Peyer's patch (tissue), 4 donors: ENCODE measurements around the gene CTNNBL1. TPM values are rescaled to one million over a fixed set of nuclear protein-coding genes. Genes with fewer than 3 reads are reported as not detected.
"Not testable (repeated sequence)": the region's sequence is repeated elsewhere in the genome, so short reads cannot be mapped to it uniquely, and the experiment has no call there.

Experiments
- DNase-seq, 3 donors: peaks; one replicate each; pipeline ENCODE4 v3.0.0-alpha.2; 2017 to 2019
- H3K27ac ChIP-seq, 4 donors: fragments of 200-600 bp; sonication (generic); one replicate each; pipeline ENCODE4 v1.5.1; 2016 to 2019
- H3K27me3 ChIP-seq, 2 donors: fragments of 200-600 bp; sonication (generic); one replicate each; pipeline ENCODE4 v1.5.1; 2019
- H3K36me3 ChIP-seq, 3 donors: fragments of 200-600 bp; sonication (generic); one replicate each; pipeline ENCODE4 v1.5.1; 2016 to 2019
- H3K4me1 ChIP-seq, 4 donors: fragments of 200-600 bp; sonication (generic); one replicate each; pipeline ENCODE4 v1.5.1; 2016 to 2019
- H3K4me3 ChIP-seq, 4 donors: fragments of 200-600 bp; sonication (generic); 1 replicate in 3 of 4; 2 replicates in 1 of 4; pipeline ENCODE4 v1.5.1; 2016 to 2019; ENCODE audit warnings: mild to moderate bottlenecking in 1 of 4
- H3K9me3 ChIP-seq, 4 donors: fragments of 200-600 bp; sonication (generic); one replicate each; pipeline ENCODE4 v1.5.1; 2016 to 2019; ENCODE audit warnings: mild to moderate bottlenecking in 1 of 4
- POLR2A ChIP-seq, 2 donors: fragments of 450-650 bp; IDR thresholded peaks; one replicate each; pipeline ENCODE4 v1.5.1; 2017; ENCODE audit warnings: antibody characterized with exemption in 2 of 2, mild to moderate bottlenecking in 2 of 2, moderate library complexity in 2 of 2
- total RNA-seq, 4 donors: library from RNA; depleted of rRNA; stranded (reverse); fragments of >200 nt; gene quantifications; one replicate each; pipeline ENCODE4 v1.1.0, GENCODE V29; 2016
- TF ChIP-seq, protein P1 (sequence below), 6 experiments: fragments of 450-650 bp in 4 of 6; fragments of 200-600 bp in 2 of 6; sonication (generic) in 1 of 6; IDR thresholded peaks; one replicate each; pipeline ENCODE4 v1.5.1; 2017 to 2019; ENCODE audit warnings: antibody characterized with exemption in 6 of 6, mild to moderate bottlenecking in 3 of 6, moderate library complexity in 1 of 6

Gene CTNNBL1
- total RNA-seq, 4 donors from 2014 or later, result 16.3 to 30.2 (median 23.6) TPM

DNA sequence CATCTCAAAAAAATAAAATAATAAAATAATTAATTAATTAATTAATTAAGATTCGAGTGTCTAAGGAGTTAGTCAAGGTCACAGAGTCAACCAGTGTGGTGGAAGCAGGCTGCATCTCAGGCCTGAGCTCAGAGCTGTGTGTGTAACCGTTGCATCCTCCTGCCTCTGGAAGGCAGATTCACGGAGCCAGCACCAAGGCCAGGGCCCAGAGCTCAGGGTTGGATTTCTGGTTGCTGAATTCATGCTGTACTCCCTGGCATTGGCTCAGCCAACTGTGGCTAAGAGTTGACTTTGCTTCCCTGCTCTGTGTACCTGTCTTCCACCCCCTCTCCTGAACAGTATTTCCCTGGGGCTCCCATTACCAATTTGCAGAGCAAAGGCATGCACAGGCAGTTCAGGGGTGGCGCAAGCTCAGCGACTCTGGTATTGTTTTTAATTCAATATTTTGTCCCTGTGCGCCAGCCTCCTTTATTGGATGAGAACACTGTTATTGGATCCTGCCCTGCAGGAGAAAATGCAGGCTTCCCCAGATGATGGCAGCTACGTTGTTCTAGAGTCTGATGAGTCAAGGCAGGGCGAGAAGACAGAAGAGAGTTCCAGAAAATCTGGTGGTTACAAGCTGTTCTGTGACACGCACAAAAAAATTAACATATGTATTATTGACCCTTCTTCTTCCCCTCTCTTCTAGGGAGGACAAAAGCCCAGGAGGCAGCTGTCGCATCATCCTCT, 12.3 kb upstream of the CTNNBL1 start:
- Histone ChIP-seq H3K4me3 (no peak overlapping the region), H3K27me3 (no peaks in the 10 kb centered on the region), H3K4me1 (no peaks in the 10 kb centered on the region), H3K9me3 (no peaks in the 10 kb centered on the region), H3K36me3 (no peaks in the 10 kb centered on the region), H3K27ac (no peak overlapping the region)
- TF ChIP-seq, protein P1, sequence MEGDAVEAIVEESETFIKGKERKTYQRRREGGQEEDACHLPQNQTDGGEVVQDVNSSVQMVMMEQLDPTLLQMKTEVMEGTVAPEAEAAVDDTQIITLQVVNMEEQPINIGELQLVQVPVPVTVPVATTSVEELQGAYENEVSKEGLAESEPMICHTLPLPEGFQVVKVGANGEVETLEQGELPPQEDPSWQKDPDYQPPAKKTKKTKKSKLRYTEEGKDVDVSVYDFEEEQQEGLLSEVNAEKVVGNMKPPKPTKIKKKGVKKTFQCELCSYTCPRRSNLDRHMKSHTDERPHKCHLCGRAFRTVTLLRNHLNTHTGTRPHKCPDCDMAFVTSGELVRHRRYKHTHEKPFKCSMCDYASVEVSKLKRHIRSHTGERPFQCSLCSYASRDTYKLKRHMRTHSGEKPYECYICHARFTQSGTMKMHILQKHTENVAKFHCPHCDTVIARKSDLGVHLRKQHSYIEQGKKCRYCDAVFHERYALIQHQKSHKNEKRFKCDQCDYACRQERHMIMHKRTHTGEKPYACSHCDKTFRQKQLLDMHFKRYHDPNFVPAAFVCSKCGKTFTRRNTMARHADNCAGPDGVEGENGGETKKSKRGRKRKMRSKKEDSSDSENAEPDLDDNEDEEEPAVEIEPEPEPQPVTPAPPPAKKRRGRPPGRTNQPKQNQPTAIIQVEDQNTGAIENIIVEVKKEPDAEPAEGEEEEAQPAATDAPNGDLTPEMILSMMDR (IDR thresholded peaks at IDR 0.05), result no peak
- no peak for TF ChIP-seq POLR2A (IDR thresholded peaks at IDR 0.05)
- no peak for DNase-seq

GRCh38 chr20:37683146-37683545, 10.7 kb upstream of the CTNNBL1 start:
- not testable (repeated sequence) for DNase-seq, H3K4me3 ChIP-seq, H3K27me3 ChIP-seq, H3K9me3 ChIP-seq, H3K27ac ChIP-seq, H3K36me3 ChIP-seq, H3K4me1 ChIP-seq

DNA sequence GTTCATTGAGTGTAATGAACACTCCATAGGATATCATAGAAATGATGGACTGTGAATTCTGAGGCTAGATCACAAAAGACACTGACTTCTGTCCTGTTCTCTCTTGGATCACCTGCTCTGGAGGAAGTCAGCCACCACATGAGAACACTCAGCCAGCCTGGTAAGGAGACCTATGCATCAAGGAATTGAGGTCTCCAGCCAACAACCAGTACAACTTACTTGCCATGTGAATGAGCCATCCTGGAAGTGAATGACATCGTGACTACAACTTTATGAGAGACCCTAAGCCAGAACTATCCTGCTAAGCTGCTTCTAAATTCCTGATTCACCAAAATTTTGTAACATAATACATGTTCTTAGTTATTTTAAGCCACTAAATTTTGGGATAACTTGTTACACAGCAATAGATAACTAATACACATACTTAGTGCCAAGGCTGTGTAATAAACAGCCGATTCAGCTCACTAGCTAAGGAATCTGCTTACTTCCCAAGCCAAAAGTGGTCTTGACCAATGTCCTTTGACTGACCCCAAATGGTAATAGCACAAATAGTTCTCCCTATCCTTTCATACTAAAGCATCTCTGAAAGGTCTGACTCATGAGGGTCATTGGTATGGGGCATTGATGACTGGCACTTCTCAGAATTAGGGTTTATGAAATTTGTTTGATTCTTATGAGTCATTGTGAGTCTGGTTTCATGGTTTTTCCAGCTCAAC, 6.9 kb upstream of the CTNNBL1 start:
- H3K27me3 ChIP-seq, result no peaks in the 10 kb centered on the region
- TF ChIP-seq, protein P1 (IDR thresholded peaks at IDR 0.05), result no peak
- TF ChIP-seq POLR2A (IDR thresholded peaks at IDR 0.05), result no peak
- H3K27ac ChIP-seq, result no peak overlapping the region
- H3K36me3 ChIP-seq, result no peaks in the 10 kb centered on the region
- H3K9me3 ChIP-seq, result no peaks in the 10 kb centered on the region
- H3K4me3 ChIP-seq, result no peak overlapping the region
- DNase-seq, result no peak
- no peaks in the 10 kb centered on the region for H3K4me1 ChIP-seq

- DNase-seq, result no peak
- H3K9me3 ChIP-seq, result no peaks in the 10 kb centered on the region
- no peaks in the 10 kb centered on the region for H3K27me3 ChIP-seq
- no peaks in the 10 kb centered on the region for H3K4me1 ChIP-seq
- no peaks in the 10 kb centered on the region for H3K36me3 ChIP-seq
- H3K27ac ChIP-seq, result no peak overlapping the region
- TF ChIP-seq, protein P1 (IDR thresholded peaks at IDR 0.05), result no peak
- TF ChIP-seq POLR2A (IDR thresholded peaks at IDR 0.05), result no peak
- H3K4me3 ChIP-seq, result no peak overlapping the region
Measured at GRCh38 chr20:37687478-37687805, 6.4 kb upstream of the CTNNBL1 start.

- Histone ChIP-seq H3K9me3 (no peaks in the 10 kb centered on the region), H3K4me1 (no peaks in the 10 kb centered on the region), H3K27ac (no peak overlapping the region), H3K36me3 (no peaks in the 10 kb centered on the region), H3K4me3 (no peak overlapping the region), H3K27me3 (no peaks in the 10 kb centered on the region)
- DNase-seq, result no peak
- TF ChIP-seq, protein P1 (IDR thresholded peaks at IDR 0.05), result no peak
- no peak for TF ChIP-seq POLR2A (IDR thresholded peaks at IDR 0.05)
Measured at GRCh38 chr20:37688093-37688492, 5.7 kb upstream of the CTNNBL1 start.

DNA sequence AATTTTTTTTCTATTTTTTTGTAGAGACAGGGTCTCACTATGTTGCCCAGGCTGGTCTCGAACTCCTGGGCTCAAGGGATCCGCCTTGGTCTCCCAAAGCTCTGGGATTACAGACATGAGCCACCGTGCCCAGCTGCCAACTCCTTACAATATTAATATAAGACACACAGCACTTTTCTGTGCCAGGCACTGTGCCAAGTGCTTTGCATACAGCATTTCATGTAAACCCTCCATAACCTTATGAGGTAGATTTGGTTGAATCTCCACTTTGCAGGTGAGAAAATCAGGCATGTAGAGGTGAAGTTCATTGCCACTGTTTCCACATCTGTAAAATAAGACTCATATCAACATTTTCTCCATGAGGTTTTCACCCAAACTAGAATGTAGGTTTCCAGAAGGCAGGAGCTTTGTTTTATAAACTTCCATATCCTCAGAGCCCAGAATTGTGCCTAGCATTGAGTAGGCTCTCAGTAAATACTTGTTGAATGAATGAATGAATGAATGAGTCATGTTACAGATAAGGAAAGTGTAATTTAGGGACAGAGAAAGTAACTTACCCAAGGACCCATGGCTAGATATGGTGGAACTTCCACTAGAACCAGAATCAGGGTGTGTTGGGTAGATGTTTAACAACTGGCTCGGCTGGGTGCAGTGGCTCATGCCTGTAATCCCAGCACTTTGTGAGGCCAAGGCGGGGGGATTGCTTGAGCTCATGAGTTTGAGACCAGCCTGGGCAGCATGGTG, 3.0 kb upstream of the CTNNBL1 start:
- DNase-seq, result peak in 1 of 3 donors; percentile 20
- no peak overlapping the region for H3K4me3 ChIP-seq
- H3K36me3 ChIP-seq, result no peaks in the 10 kb centered on the region
- no peak overlapping the region for H3K27ac ChIP-seq
- no peak for TF ChIP-seq POLR2A (IDR thresholded peaks at IDR 0.05)
- TF ChIP-seq, protein P1 (IDR thresholded peaks at IDR 0.05), result no peak
- no peaks in the 10 kb centered on the region for H3K9me3 ChIP-seq
- H3K4me1 ChIP-seq, result peaks cover 0 to 12% (median 2%) of the 10 kb centered on the region in 4 donors
- no peaks in the 10 kb centered on the region for H3K27me3 ChIP-seq
